Right forelimb (tissue), 1 donor: ENCODE measurements around the gene SEC31A.
"Not testable (repeated sequence)": the region's sequence is repeated elsewhere in the genome, so short reads cannot be mapped to it uniquely, and the experiment has no call there.

ENCODE experiments used
- DNase-seq: peaks from one replicate; pipeline ENCODE4 v3.0.0-alpha.2; 2018

Gene SEC31A

GRCh38 chr4:82896755-82897154, 5.8 kb upstream of the SEC31A start:
- DNase-seq: no peak

DNA sequence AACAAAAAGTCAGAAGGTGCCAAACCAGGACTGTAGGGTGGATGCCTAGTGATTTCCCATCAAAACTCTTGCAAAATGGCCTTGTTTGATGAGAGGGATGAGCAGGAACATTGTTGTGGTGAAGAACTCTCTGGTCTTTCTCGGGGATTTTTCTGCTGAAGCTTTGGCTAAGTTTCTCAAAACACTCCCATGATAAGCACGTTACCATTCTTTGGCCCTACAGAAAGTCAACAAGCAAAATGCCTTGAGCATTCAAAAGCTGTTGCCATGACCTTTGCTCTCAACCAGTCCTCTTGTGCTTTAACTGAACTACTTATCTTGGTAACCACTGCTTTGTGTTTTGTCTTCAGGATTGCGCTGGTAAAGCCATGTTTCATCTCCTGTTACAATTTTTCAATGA, 3.0 kb upstream of the SEC31A start:
- DNase-seq: no peak

DNA sequence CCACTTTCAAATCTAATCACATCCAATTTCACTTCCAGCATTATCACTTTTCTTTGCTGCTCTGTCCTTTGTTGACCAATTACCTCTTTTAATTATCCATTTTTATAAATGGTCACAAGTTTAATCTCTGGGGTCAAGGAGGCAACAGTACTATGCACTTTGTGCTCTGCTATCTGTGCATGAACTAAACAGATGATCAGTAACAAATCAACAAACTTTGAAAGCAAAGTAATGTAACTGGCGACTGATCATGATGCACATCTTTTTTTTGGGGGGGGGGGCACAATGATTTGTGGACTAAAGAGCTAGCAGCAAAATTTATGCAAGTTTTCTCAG, 1.5 kb upstream of the SEC31A start:
- no peak for DNase-seq

- no peak for DNase-seq
Measured at GRCh38 chr4:82891707-82892466, 934 bp upstream of the SEC31A start.

DNA sequence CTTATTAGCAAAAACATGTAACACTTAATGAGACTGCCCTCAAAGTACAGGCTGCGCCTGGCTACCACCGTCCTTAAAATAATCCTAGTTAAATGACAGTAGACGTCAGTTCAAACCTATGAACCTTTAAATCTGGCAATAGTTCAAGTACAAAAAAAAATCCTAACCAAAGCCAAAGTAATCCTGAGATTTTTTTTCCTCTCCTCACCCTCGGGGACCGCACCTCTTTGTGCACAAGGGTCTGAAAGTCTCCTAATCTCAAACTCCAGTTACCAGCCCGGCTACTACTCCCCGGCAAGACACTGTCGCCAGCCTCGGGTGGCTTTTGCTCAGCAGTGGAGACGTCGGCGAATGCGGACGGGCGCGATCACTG, 439 bp downstream of the SEC31A start:
- no peak for DNase-seq

GRCh38 chr4:82889287-82889686, 1.7 kb downstream of the SEC31A start:
- no peak for DNase-seq

DNA sequence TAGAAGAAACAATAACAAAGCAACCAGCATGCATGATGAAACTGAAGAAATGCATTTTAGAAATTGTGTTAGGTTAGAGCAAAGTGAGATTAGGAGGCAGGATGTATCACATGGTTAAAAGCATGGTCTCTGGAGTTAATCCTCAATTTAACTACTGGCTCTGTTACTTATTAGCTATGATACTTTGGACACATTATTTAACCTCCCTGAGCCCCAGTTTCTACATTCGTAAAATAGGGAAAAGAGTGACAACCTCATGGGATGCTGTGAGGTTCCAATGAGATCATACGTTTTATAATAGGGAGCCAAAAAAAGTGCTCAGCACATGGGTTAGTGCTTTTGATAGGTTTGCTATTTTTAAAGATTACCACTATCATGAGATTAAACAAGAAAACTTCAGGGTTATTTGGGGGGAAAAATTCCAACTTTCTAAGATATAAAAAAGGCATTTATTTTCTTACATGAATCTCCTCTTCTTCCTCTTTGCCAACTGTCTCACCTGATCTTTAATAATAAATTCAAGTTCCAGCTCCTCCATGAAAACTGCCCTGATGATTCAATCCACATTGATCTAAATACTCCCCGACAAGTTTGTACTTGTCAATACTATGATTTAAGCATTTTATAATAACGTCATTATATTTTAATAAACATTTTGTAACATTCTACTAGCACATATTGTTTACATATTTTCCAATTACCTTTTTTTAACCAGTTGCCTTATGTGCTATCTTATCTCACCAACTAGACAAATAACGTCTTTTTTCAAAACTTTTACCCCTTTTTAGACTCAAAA, 4.6 kb downstream of the SEC31A start:
- DNase-seq: no peak

GRCh38 chr4:82885410-82885809, 5.5 kb downstream of the SEC31A start:
- DNase-seq: no peak

DNA sequence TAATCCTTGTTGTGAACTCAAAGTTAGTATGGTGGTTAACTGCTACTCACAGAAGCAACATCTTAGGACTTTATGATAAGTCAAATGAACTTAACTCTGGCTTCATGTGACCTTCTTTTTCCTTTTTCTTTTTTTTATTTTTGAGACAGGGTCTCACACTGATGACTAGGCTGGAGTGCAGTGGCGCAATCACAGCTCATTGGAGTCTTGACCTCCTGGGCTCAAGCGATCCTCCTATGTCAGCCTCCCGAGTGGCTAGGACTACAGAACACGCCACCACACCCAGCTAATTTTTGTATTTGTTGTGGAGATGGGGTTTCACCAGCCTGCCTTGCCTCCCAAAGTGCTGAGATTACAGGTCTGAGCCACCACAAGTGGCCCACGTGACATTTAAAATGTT, 22.4 kb downstream of the SEC31A start:
- no peak for DNase-seq

DNA sequence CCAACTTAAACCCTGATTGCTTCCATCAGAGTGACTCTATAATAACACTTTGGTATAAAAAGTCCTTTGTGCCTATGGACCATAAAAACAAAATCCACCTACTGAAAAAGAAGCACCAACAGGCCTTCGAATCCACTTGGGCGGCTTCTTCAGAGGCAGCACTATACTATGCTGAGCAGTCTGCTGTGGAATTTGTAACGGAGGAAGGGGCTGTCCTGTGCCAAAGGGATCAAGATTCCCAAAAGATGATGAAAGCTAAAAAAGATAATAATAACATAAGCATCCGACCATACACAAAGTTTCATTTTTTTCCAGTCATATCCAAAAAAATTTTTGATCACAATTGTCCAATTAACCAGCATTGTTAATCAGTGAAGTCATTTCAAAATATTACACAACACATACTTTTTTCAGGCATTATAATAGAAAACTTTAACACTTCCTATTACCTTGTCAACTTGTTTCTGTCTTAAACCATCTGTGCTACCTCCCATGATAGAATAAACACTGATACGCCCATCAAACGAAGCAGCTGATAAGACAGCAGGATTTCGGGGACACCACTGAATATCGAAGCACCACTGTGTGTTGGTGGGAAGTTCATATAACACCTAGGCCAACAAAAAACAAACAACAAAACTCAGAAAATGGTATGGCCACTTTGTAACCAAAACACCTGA, 24.1 kb downstream of the SEC31A start:
- no peak for DNase-seq

- not testable (repeated sequence) for DNase-seq
Measured at GRCh38 chr4:82866033-82866432, 24.9 kb downstream of the SEC31A start.

DNA sequence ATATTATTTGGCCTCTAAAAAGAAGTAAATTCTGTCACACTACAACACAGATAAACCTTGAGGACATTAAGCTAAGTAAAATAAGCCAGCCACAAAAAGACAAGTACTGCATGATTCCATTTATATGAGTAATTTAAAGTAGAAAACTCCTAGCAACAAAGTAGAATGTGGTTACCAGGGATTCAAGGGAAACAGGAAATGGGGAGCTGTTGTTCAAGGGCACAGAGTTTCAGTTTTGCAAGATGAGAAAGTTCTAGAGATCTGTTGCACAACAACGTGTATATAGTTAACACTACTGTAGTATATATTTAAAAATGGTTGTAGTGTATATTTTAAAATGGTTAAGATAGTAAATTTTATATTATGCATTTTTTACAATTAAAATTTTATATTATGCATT, 25.4 kb downstream of the SEC31A start:
- no peak for DNase-seq

- no peak for DNase-seq
Measured at GRCh38 chr4:82864336-82864979, 26.5 kb downstream of the SEC31A start.

DNA sequence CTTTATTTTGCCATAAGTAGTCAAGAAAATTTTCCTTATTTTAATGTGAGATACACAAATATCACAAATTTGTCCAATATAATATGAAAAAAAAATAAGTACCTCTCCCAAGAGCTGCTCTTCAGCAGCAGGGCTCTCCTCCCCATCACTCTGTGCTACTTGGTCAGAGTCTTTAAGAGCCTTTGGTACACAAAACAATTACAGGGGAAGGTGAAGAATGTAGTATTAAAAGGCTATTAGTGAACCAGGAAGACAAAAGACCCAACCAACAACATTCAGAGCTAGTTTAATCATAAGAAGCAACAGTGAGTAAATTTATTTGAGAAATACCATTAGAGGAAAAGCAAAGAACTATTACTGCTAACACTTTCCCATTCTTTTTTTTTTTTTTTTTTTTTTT, 29.4 kb downstream of the SEC31A start:
- DNase-seq: no peak

DNA sequence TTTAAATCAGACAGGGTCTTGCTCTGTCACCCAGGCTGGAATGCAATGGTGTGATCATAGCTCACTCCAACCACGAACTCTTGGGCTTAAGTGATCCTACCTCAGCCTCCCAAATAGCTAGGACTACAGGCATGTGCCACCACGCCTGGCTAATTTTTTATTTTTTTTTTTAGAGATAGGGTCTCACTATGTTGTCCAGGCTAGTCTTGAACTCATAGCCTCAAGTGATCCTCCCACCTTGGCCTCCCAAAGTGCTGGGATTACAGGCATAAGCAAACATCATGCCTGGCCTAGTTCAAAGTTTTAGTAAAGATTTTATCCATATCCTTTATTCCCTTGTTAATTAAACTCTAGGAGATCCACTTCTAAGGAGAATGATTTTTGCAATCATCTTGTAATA, 30.5 kb downstream of the SEC31A start:
- not testable (repeated sequence) for DNase-seq

DNA sequence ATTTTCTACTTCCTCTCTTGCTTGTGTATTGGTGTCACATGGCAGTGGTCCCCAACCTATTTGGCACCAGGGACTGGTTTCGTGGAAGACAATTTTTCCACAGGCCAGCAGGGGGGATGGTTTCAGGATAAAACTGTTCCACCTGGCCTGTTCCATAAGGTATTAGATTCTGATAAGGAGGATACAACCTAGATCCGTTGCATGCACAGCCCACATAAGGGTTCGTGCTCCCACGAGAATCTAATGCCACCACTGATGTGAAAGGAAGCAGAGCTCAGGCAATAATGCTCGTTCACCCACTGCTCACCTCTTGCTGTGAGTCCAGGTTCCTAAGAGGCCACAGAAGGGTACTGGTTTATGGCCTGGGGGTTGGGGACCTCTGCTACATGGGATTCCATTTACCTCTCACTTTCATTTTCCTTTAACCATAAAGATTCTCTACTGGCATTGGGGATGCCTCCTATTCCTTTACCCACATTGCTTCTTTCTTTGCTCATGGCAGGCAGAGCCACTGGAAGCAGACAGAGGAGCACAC, 38.1 kb downstream of the SEC31A start:
- no peak for DNase-seq

DNA sequence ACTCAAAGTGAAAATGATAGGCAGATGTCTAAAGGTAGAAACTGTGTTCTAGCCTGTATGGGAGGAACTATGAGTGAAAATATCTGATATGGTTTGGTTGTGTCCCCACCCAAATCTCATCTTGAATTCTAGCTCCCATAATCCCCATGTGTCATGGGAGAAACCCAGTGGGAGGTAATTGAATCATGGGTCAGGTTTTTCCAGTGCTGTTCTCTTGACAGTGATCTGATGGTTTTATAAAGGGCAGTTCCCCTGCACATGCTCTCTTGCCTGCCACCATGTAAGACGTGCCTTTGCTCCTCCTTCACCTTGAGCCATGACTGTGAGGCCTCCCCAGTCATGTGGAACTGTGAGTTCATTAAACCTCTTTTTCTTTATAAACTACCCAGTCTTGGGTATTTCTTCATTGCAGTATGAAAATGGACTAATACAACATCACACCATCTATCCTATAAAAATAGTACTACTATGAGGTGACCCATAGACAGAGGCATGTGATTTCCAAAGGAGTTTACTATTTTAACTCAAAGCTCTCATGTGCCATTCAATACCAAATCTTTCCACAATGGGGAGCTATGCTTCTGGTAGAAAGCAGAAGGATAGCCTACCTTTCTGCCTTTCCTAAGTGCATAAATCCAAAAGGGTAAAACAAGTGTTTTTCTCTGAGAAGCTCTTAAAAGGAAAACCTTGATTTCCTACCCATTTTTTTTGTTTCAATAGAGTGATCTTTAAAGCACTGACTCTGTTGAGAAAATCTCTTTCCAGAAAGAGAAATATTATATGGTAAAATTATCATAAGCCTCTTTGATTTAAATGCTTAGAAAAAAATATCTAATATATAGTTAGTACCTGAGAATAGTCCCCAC, 38.8 kb downstream of the SEC31A start:
- no peak for DNase-seq

DNA sequence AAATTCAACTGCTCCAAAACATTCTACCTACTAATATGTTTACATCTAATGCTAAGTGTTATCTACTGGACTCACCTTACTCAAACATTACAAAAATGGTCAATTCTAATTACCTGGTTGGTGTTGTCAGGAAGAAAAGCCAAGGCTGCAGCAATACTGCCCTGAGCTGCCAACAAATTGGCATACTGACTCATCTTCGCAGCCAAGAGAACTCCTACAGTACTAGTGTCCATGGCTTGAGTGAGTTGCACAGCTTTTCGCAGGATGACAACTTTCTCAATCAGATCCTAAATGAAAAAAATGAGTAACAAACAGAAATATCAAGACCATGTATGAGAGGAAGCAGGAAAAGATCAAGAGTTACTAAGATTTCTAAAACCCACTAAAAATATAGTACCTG, 39.6 kb downstream of the SEC31A start:
- no peak for DNase-seq

- DNase-seq: no peak
Measured at GRCh38 chr4:82850684-82851083, 40.3 kb downstream of the SEC31A start.

- DNase-seq: no peak
Measured at GRCh38 chr4:82848706-82849105, 42.2 kb downstream of the SEC31A start.

DNA sequence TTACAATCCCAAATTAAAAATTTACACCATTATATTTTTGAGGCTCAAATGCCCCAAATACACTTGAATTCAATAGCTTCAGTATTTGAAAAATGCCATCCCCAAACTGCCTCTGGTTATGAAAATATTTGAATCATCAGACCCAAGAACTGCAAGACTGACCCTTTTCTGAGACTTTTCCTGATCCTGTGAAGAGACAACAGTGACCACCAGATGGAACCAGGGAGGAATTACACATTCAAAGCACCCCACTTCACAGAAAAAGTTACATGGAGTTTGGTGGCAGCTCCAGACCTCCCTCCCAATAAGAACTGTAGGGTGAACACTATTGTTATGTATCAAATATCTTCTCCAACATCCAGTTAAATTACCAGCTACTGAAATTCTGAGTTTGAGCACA, 48.4 kb downstream of the SEC31A start:
- no peak for DNase-seq

GRCh38 chr4:82839624-82840023, 51.3 kb downstream of the SEC31A start:
- no peak for DNase-seq
